Activated CD8-positive, alpha-beta memory T cell treated with anti-CD3 and anti-CD28 coated beads for 4 hours (primary cell): ENCODE data around the gene FAM234B.

Experiments
- DNase-seq, 2 donors: peaks; one replicate each; pipeline ENCODE4 v3.0.0-alpha.2; 2020; ENCODE audit warnings: low read depth in 2 of 2

The FAM234B gene

GRCh38 chr12:13117029-13117428, 72.8 kb downstream of the FAM234B start:
- no peak for DNase-seq

- no peak for DNase-seq
Measured at GRCh38 chr12:13119826-13120225, 75.6 kb downstream of the FAM234B start.

GRCh38 chr12:13120413-13120812, 76.2 kb downstream of the FAM234B start:
- no peak for DNase-seq

GRCh38 chr12:13121568-13121967, 77.4 kb downstream of the FAM234B start:
- no peak for DNase-seq

- no peak for DNase-seq
Measured at GRCh38 chr12:13124656-13125505, 80.7 kb downstream of the FAM234B start.

GRCh38 chr12:13125996-13126395, 81.8 kb downstream of the FAM234B start:
- DNase-seq = no peak

- DNase-seq = no peak
Measured at GRCh38 chr12:13126494-13126893, 82.3 kb downstream of the FAM234B start.

GRCh38 chr12:13127444-13127843, 83.3 kb downstream of the FAM234B start:
- DNase-seq = no peak

- DNase-seq = no peak
Measured at GRCh38 chr12:13128291-13128965, 84.2 kb downstream of the FAM234B start.

GRCh38 chr12:13130981-13131380, 86.8 kb downstream of the FAM234B start:
- DNase-seq = no peak
